ENCODE measurements around the gene RRM1.

Gene RRM1

DNA sequence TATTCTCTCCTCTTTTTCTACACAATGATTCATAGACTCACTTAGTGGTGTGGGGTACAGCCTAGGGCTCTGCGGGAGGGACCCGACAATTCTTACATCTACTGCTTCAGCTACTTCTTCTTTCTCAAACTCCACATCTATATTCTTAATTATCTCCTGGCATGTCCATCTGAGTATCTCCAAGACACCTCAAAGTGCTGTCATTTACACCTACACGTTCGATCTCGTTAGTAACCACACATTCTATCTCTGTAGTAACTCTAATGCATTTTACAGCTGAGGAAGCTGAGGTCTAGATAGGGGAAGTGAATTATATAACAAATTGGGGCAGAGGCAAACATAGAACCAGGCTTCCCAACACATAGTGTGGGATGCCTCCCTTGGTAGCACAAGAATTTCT is 27.7 kb upstream of the RRM1 start:
- no peak for DNase-seq (ENCODE audit: low read depth, low spot score)
- H3K4me1 ChIP-seq (ENCODE audit: insufficient read depth, insufficient read length): no peaks in the 10 kb centered on the region
- no peak overlapping the region for H3K9ac ChIP-seq (ENCODE audit: insufficient read length, low read depth)
- H3K27me3 ChIP-seq (ENCODE audit: insufficient read depth, insufficient read length): no peaks in the 10 kb centered on the region
- peaks cover 3% of the 10 kb centered on the region for H3K36me3 ChIP-seq (ENCODE audit: insufficient read depth, insufficient read length, low read length)
- TF ChIP-seq SUZ12 (IDR thresholded peaks at IDR 0.05; ENCODE audit: extremely low read depth, insufficient read depth, insufficient read length) (no peak), YY1 (IDR thresholded peaks at IDR 0.05; ENCODE audit: insufficient read depth, insufficient read length) (no peak), ZNF274 (IDR thresholded peaks at IDR 0.05; ENCODE audit: low read depth, low read length) (no peak)
- H3K4me3 ChIP-seq (ENCODE audit: insufficient read length, low read depth): no peak overlapping the region
- no peaks in the 10 kb centered on the region for H3K9me3 ChIP-seq (ENCODE audit: insufficient read depth, low read length)

DNA sequence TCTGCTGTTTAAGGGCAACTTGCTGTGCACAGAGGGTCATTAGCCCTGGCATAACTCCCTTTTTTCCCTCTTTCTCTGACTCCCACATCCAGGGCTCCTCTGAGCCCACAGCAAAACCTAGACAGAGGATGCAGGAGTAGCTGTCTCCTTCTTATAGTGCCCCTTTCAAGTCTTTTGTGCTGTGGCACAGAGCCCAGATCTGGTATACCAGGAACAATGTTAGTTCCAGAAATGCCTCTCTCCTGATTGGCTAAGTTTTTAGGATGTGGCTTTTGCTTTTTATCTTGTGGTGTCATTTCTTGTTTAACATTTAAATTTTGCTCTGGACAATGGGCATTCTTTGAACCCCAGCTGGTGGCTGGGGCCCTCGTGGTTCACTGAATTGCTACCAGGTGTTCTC is 25.6 kb upstream of the RRM1 start:
- H3K36me3 ChIP-seq (ENCODE audit: insufficient read depth, insufficient read length, low read length): peaks cover 3% of the 10 kb centered on the region
- TF ChIP-seq SUZ12 (IDR thresholded peaks at IDR 0.05; ENCODE audit: extremely low read depth, insufficient read depth, insufficient read length): no peak
- TF ChIP-seq YY1 (IDR thresholded peaks at IDR 0.05; ENCODE audit: insufficient read depth, insufficient read length): no peak
- TF ChIP-seq ZNF274 (IDR thresholded peaks at IDR 0.05; ENCODE audit: low read depth, low read length): no peak
- peaks cover 2% of the 10 kb centered on the region for H3K4me1 ChIP-seq (ENCODE audit: insufficient read depth, insufficient read length)
- H3K27me3 ChIP-seq (ENCODE audit: insufficient read depth, insufficient read length): peaks cover 6% of the 10 kb centered on the region
- DNase-seq (ENCODE audit: low read depth, low spot score): no peak
- no peaks in the 10 kb centered on the region for H3K9me3 ChIP-seq (ENCODE audit: insufficient read depth, low read length)
- no peak overlapping the region for H3K4me3 ChIP-seq (ENCODE audit: insufficient read length, low read depth)
- no peak overlapping the region for H3K9ac ChIP-seq (ENCODE audit: insufficient read length, low read depth)

DNA sequence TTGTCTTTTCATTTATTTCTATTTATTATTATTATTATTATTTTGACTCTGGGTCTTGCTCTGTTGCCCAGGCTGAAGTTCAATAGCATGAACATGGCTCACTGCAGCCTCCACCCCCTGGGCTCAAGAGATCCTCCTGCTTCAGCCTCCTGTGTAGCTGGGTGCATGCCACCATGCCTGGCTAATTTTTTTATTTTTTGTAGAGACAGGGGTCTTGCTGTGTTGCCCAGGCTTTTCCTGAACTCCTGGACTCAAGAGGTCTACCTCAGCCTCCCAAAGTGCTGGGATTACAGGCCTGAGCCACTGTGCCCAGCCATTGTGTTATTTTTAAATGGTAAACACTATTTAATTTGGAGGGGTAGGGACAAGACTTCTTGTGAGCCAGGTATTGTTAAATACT is 23.3 kb upstream of the RRM1 start:
- Histone ChIP-seq H3K4me1 (ENCODE audit: insufficient read depth, insufficient read length) (peaks cover 2% of the 10 kb centered on the region), H3K4me3 (ENCODE audit: insufficient read length, low read depth) (no peak overlapping the region), H3K36me3 (ENCODE audit: insufficient read depth, insufficient read length, low read length) (peaks cover 5% of the 10 kb centered on the region), H3K9me3 (ENCODE audit: insufficient read depth, low read length) (no peaks in the 10 kb centered on the region), H3K27me3 (ENCODE audit: insufficient read depth, insufficient read length) (peaks cover 6% of the 10 kb centered on the region), H3K9ac (ENCODE audit: insufficient read length, low read depth) (no peak overlapping the region)
- no peak for DNase-seq (ENCODE audit: low read depth, low spot score)
- TF ChIP-seq SUZ12 (IDR thresholded peaks at IDR 0.05; ENCODE audit: extremely low read depth, insufficient read depth, insufficient read length) (no peak), YY1 (IDR thresholded peaks at IDR 0.05; ENCODE audit: insufficient read depth, insufficient read length) (no peak), ZNF274 (IDR thresholded peaks at IDR 0.05; ENCODE audit: low read depth, low read length) (no peak)

DNA sequence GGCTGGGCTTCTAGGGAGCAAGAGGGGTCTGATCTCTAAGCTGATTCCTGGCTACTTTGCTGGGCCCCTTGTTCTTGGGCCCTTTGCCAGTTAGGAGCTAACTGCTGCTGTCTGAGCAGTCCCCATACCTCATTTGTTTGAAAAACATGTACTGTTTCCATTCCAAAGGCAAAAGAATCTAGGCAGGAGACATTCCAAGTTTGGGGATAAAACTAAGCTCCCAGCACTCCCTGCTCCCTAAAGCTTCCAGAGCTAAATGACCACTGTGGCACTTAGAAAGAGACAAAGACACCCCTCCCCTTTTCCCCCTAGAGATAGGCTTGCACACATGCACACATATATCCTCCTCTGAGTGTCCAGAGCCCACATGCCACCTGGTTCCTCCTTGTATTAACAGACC is 22.7 kb upstream of the RRM1 start:
- Histone ChIP-seq H3K36me3 (ENCODE audit: insufficient read depth, insufficient read length, low read length) (peaks cover 5% of the 10 kb centered on the region), H3K4me3 (ENCODE audit: insufficient read length, low read depth) (no peak overlapping the region), H3K9me3 (ENCODE audit: insufficient read depth, low read length) (no peaks in the 10 kb centered on the region), H3K27me3 (ENCODE audit: insufficient read depth, insufficient read length) (peaks cover 6% of the 10 kb centered on the region), H3K4me1 (ENCODE audit: insufficient read depth, insufficient read length) (peaks cover 2% of the 10 kb centered on the region), H3K9ac (ENCODE audit: insufficient read length, low read depth) (no peak overlapping the region)
- no peak for DNase-seq (ENCODE audit: low read depth, low spot score)
- TF ChIP-seq SUZ12 (IDR thresholded peaks at IDR 0.05; ENCODE audit: extremely low read depth, insufficient read depth, insufficient read length): no peak

DNA sequence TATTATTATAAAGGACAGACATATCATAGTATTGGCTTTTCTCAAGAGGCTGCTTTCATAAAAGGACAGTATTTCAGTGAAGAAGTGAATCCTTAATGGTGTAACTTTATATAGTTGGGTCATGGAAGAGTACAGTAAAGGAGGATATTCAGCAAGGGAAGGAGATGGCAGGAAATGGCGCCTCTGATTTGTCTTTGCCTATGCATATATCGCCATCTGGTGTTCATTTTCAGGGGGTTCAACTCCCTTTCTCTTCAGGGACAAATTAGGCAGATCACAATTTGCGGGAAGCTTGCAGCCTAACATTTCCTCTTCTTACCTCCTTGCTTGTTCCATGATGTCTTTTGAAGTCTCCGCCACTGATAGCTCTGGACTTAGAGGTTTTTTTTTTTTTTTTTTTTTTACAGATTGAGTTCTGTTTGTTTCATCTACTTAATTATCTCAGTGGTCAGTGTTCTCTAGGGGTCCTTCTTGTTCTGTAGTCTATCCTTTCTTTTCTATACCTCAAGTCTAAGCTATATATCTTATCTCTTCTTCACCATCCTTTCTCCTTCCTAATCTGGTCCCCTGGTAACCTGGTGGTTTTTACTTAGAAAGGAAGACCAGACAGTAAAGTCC is 21.8 kb upstream of the RRM1 start:
- H3K4me1 ChIP-seq (ENCODE audit: insufficient read depth, insufficient read length): peaks cover 2% of the 10 kb centered on the region
- no peak overlapping the region for H3K9ac ChIP-seq (ENCODE audit: insufficient read length, low read depth)
- H3K9me3 ChIP-seq (ENCODE audit: insufficient read depth, low read length): no peaks in the 10 kb centered on the region
- TF ChIP-seq ZNF274 (IDR thresholded peaks at IDR 0.05; ENCODE audit: low read depth, low read length) (no peak), YY1 (IDR thresholded peaks at IDR 0.05; ENCODE audit: insufficient read depth, insufficient read length) (peak; percentile 59), SUZ12 (IDR thresholded peaks at IDR 0.05; ENCODE audit: extremely low read depth, insufficient read depth, insufficient read length) (no peak)
- H3K4me3 ChIP-seq (ENCODE audit: insufficient read length, low read depth): no peak overlapping the region
- H3K27me3 ChIP-seq (ENCODE audit: insufficient read depth, insufficient read length): peaks cover 6% of the 10 kb centered on the region
- peaks cover 5% of the 10 kb centered on the region for H3K36me3 ChIP-seq (ENCODE audit: insufficient read depth, insufficient read length, low read length)
- peak; percentile 83 for DNase-seq (ENCODE audit: low read depth, low spot score)

DNA sequence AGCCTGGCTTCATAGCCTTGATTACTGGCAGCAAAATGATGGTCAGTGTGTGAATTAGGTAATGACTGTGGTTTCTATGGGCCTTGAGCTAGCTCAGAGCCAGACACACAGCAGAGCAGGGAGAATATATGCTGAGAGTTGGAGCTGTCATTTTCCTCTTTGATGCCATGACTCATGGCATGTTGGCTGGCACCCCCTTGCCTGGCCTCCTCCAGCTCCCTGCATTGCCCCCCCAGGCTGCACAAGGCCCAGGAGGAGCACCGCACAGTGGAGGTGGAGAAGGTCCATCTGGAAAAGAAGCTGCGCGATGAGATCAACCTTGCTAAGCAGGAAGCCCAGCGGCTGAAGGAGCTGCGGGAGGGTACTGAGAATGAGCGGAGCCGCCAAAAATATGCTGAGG is 20.3 kb upstream of the RRM1 start:
- Histone ChIP-seq H3K36me3 (ENCODE audit: insufficient read depth, insufficient read length, low read length) (peaks cover 5% of the 10 kb centered on the region), H3K27me3 (ENCODE audit: insufficient read depth, insufficient read length) (peaks cover 6% of the 10 kb centered on the region), H3K9ac (ENCODE audit: insufficient read length, low read depth) (no peak overlapping the region), H3K4me3 (ENCODE audit: insufficient read length, low read depth) (no peak overlapping the region), H3K9me3 (ENCODE audit: insufficient read depth, low read length) (no peaks in the 10 kb centered on the region), H3K4me1 (ENCODE audit: insufficient read depth, insufficient read length) (peaks cover 2% of the 10 kb centered on the region)
- DNase-seq (ENCODE audit: low read depth, low spot score): no peak
- TF ChIP-seq SUZ12 (IDR thresholded peaks at IDR 0.05; ENCODE audit: extremely low read depth, insufficient read depth, insufficient read length) (no peak), YY1 (IDR thresholded peaks at IDR 0.05; ENCODE audit: insufficient read depth, insufficient read length) (no peak), ZNF274 (IDR thresholded peaks at IDR 0.05; ENCODE audit: low read depth, low read length) (no peak)

DNA sequence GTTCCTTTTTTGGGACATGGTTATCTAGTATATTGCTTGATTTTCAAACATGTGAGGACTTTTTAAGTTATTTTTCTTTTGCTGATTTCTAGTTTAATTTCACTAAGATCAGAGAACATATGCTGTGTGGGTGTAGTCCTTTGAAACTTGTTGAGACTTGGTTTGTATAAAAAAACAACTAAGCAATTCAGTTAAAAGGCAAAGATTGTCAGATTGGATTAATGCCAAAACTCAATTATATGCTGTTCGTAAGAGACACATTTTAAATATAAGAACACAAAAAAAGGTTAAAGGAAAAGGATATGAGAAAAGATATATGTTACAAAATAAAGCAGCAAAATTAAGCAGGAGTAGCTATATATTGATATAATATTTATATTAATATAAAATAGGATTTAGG is 17.8 kb upstream of the RRM1 start:
- Histone ChIP-seq H3K9me3 (ENCODE audit: insufficient read depth, low read length) (no peaks in the 10 kb centered on the region), H3K4me3 (ENCODE audit: insufficient read length, low read depth) (no peak overlapping the region), H3K4me1 (ENCODE audit: insufficient read depth, insufficient read length) (peaks cover 2% of the 10 kb centered on the region), H3K36me3 (ENCODE audit: insufficient read depth, insufficient read length, low read length) (peaks cover 2% of the 10 kb centered on the region), H3K9ac (ENCODE audit: insufficient read length, low read depth) (no peak overlapping the region), H3K27me3 (ENCODE audit: insufficient read depth, insufficient read length) (peaks cover 6% of the 10 kb centered on the region)
- no peak for DNase-seq (ENCODE audit: low read depth, low spot score)
- TF ChIP-seq SUZ12 (IDR thresholded peaks at IDR 0.05; ENCODE audit: extremely low read depth, insufficient read depth, insufficient read length) (no peak), YY1 (IDR thresholded peaks at IDR 0.05; ENCODE audit: insufficient read depth, insufficient read length) (no peak), ZNF274 (IDR thresholded peaks at IDR 0.05; ENCODE audit: low read depth, low read length) (no peak)

Measured in NT2/D1 (cell line).